ENCODE measurements around the gene GTF2B.
"Not testable (repeated sequence)": the region's sequence is repeated elsewhere in the genome, so short reads cannot be mapped to it uniquely, and the experiment has no call there.

Gene GTF2B

GRCh38 chr1:88891318-88891950 lies at the start of gene GTF2B:
GTF2B (minus strand) TSS chr1:88891567; CDS start chr1:88891499, 68 bp downstream.
- peak; percentile 92 to 99 for DNase-seq

- not testable (repeated sequence) for DNase-seq
These were observed 47.2 kb upstream of the GTF2B start for GRCh38 chr1:88938528-88938927.

DNA sequence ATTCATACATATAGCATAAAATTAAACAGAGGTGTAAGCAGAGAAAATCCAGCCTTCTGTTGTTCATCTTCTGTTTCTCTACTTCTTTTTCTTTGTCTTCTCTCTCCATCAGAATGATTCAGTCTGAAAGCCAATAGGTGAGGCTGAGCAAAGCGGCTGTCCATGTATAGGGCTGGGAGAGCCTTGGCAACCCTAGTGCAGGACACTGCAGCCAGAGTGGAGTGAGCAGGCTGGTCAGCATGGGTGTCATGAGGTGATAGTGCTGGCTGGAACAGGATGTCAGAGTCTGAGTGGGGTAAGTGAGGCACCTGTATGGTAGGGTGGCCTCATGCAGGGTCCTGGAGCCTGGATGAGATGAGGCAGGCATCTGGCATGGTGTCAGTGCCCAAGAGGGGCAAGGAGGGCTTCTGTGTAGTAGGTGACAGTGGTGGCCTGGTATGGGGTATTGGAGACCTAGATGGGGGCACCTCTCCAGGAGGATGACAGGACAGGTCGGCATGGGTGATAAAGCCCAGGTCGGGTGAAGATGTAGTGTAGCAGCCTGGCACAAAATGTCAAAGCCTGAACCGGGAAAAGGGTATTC lies 45.5 kb upstream of the GTF2B start:
- DNase-seq: no peak

DNA sequence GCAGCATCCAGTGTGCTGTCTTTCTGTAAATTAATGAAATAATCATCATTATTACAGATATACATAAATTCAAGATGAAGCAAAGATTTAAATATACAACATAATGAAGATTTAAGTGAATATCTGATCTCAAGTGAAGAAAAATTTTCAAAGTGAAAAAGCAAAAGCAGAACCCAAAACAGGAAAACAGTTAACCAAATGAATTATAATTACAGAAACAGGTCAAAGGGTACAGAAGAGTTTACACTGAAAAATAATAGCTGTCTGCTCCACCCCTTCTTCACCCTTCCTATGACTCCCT lies 44.8 kb upstream of the GTF2B start:
- no peak for DNase-seq

DNA sequence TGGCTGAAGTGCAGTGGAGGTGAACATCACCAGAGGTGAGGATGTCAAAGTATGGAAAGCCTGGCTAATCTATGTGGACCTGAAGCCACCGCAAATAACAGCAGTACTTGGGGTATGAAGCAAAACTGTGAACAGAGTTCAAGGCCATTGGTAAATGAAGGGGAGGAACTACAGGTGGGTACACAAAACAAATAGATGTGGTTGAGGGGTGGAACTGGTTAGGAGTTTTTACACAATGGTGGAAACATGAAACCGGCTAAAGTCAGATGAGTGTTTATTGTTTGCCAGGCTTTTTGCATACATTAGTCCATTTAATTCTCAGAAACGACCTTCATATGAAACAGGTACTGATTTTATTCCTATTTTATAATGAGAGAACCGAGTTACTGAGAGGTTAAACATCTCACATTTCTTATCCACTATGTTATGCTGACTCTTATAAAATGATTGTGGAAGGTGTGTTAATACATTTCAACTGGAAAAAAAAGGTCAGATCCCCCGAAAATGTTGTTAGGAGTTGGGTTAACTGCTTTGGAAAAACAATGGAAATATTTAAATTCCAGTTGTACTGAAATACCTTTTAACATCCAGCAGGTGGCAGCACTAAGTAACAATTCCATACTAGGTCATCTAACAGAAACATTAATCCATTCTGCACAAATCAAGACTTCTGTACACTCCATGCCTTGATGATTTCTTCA lies 44.3 kb upstream of the GTF2B start:
- peak; percentile 22 to 48 for DNase-seq

DNA sequence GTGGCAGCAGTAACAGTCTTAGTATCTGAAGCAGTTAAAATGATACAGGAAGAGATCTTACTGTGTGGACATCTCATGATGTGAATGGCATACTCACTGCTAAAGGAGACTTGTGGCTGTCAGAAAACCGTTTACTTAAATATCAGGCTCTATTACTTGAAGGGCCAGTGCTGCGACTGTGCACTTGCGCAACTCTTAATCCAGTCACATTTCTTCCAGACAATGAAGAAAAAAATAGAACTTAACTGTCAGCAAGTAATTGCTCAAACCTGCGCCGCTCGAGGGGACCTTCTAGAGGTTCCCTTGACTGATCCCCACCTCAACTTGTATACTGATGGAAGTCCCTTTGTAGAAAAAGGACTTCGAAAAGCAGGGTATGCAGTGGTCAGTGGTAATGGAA lies 38.8 kb upstream of the GTF2B start:
- DNase-seq: not testable (repeated sequence)

DNA sequence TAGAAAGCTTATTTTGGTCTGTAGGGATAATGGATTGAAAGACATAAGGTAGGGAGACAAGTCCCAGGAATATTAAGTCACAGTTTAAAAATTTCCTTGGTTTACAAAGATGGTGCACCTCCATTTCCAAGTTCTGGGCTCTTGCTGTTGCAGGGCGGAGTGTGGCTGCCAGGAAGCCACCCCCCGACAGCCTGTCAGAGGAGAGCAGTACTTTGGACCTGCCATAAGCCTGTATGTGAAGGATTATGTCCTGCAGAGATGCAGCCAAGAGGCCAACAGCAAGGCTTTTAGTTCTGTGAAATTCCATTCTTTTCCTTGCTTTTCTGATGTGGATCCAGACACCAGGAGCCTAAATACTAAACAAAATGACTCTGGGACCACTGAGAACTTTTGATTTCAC lies 31.9 kb upstream of the GTF2B start:
- no peak for DNase-seq

DNA sequence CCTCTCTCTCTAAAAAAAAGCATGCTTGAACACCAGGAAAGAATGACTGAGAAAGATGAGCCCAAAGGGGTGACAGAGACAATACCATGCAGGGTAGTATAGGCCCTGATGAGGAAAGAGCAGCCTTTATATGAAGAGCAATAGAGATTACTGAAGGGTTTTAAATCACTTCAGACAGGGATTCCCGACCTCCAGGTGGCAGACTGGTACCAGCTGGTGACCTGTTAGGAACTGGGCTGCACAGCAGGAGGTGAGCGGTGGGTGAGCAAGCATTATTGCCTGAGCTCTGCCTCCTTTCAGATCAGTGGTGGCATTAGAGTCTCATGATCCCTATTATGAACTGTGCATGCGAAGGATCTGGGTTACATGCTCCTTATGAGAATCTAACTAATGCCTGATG lies 30.8 kb upstream of the GTF2B start:
- DNase-seq: no peak

DNA sequence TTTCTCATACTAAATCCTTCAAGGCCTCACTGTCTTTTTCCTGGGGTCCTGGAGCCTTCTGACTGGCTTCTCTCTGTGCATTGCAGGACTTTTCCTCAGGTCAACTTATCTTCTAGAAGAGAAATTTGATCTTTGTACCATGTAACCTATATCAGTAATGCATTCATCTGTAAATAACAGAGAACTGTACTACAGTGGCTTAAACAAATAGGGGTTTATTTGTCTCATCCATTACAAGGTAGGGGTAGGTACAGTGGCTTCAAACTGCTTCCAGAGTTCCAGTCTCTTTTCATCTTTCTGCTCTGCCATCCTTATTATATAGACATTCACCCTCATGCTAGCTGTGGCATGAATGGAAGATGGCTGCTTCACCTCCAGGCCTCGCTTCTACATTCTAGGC lies 29.5 kb upstream of the GTF2B start:
- no peak for DNase-seq

DNA sequence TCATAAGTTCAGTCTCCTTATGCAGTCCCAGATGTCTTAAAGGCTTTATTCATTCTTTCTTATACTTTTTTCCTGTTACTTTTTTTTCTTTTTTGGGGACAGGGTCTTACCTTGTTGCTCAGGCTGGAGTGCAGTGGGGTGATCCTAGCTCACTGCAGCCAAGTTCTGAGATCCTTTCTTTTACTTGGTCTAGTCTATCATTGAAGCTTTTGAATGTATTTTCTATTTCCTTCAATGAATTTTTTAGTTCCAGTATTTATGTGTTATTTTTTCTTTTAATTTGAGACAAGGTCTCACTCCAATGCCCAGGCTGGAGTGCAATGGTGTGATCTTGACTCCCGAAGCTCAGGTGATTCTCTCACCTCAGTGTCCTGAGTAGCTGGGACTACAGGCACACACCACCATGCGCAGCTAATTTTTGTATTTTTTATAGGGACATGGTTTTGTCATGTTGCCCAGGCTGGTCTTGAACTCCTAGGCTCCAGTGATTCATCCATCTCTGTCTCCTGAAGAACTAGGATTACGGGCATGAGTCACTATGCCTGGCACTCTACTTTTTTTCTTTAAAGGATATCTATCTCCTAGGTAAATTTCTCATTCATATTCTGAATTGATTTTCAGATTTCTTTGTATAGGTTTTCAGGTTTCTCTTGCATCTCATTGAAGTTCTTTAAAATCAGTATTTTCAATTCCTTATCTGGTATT lies 26.1 kb upstream of the GTF2B start:
- no peak for DNase-seq

DNA sequence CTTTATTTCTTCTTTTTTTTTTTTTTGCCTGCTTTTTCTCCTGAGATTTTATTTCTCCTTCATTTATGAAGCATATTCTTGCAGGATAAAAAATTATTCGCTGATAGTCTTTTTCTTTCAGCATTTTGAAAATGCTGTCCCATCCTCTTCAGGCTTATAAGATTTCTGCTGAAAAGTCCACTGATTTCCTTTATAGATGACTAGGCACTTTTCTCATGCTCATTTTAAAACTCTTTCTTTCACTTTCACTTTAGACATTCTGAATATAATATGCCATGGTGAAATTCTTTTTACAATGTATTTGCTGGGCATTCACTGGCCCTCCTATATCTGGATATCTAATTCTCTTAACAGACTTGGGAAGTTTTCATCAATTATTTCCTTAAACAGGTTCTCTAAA lies 25.5 kb upstream of the GTF2B start:
- no peak for DNase-seq

DNA sequence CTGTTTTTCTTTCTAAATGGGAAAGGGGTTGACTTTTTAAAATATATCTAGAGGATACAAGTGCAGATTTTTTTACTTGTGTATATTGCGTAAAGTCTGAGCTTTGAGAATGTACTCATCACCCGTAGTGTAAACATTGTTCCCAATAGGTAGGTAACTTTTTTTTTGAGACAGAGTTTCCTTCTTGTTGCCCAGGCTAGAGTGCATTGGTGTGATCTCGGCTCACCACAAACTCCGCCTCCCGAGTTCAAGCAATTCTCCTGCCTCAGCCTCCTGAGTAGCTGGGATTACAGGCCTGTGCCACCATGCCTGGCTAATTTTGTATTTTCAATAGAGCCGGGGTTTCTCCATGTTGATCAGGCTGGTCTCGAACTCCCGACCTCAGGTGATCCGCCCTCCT lies 20.4 kb upstream of the GTF2B start:
- not testable (repeated sequence) for DNase-seq

- no peak for DNase-seq
These were observed 19.8 kb upstream of the GTF2B start for GRCh38 chr1:88911161-88911560.

DNA sequence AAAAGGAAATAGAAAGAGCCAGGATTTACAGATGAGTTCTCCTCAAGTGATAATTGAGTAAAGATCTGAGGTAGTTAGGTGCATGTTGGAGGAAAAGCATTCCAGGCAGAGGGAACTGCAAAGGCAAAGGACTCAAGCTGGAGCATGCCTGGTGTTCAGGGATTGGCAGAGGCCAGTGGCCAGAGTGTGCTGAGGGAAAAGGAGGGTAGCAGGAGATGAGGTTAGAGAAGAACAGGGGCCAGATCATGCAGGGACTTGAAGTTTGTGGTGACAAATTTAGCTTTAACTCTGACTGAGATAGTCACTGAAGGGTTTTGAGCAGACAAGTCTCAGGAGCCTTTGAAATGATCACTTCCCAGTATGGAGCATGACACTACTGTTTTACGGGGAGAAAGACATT lies 19.0 kb upstream of the GTF2B start:
- no peak for DNase-seq

- no peak for DNase-seq
These were observed 9.5 kb upstream of the GTF2B start for GRCh38 chr1:88900883-88901282.

GRCh38 chr1:88897070-88897730 lies 5.8 kb upstream of the GTF2B start:
- DNase-seq: no peak

DNA sequence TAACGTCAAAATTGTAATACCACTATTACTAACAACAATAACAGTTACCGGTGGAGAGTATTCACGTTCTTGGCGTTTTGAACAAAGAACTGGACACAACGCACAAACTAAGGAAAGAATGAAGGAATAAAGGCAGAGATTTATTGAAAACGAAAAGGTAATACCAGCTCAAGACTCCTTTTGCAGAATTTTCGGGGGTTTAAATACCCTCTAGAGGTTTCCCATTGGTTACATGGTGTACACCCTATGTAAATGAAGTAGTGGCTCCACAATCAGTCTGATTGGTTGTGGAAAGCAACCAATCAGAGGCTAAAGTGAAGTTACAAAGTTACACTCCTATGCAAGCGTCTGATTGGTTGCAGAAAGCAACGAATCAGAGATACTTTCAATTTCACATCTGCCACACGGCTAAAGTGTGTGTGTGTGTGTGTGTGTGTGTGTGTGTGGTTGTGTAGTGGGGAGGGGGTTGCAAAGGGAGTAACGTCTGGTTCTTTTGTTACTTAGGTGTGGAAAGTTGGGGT lies 1.1 kb upstream of the GTF2B start:
- peak; percentile 13 to 39 for DNase-seq

GRCh38 chr1:88891951-88892340 lies 579 bp upstream of the GTF2B start:
- DNase-seq: no peak

- peak; percentile 22 to 46 for DNase-seq
These were observed 513 bp downstream of the GTF2B start for GRCh38 chr1:88890791-88891317.

- DNase-seq: no peak
These were observed 1.2 kb downstream of the GTF2B start for GRCh38 chr1:88890131-88890530.

GRCh38 chr1:88888750-88889149 lies 2.6 kb downstream of the GTF2B start:
- DNase-seq: no peak

- DNase-seq: no peak
These were observed 5.4 kb downstream of the GTF2B start for GRCh38 chr1:88885933-88886332.

GRCh38 chr1:88883156-88883555 lies 8.2 kb downstream of the GTF2B start:
- no peak for DNase-seq

Measured in inflammatory macrophage treated with lipopolysaccharide for 1 hour (primary cell).